ENCODE data around the gene NACC1. TPM values are rescaled to one million over a fixed set of nuclear protein-coding genes. Genes with fewer than 3 reads are reported as not detected.

Gene NACC1
- total RNA-seq, 1 experiment from 2014 or later, result 237 TPM

DNA sequence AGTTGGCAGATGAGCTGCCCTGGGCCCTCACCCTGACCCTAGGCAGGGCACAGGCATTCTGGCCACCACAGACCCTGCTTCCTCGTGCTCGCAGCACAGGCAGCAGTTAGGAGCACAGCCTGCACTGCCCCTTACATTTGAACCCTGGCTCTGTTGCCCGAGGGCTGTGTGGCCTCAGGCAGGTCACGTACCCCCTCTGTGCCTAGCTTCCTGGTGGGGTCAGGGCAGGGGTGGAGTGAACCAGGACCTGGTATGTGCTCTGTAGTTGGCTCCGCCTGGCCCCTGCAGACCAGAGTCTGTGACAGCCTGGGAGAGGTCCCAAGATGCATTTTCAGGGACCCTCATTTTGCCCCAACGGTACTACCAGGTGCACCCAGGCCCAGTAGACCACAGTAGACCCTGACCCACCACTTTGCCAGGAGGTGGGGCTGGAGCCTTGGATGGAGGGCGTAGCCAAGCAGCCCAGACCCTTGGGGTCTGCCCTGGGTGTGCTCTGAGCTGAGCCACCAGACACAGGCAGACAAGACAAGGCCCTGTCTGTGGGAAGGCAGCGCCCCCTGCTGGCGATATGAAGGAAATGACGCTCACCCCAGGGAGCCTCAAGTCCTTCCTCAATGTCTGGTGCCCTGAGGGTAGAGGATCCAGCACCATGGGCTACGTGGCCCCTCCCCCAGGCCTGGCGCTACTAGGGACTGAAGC is 24.5 kb upstream of the NACC1 start (continued):
- TF ChIP-seq, protein P1, sequence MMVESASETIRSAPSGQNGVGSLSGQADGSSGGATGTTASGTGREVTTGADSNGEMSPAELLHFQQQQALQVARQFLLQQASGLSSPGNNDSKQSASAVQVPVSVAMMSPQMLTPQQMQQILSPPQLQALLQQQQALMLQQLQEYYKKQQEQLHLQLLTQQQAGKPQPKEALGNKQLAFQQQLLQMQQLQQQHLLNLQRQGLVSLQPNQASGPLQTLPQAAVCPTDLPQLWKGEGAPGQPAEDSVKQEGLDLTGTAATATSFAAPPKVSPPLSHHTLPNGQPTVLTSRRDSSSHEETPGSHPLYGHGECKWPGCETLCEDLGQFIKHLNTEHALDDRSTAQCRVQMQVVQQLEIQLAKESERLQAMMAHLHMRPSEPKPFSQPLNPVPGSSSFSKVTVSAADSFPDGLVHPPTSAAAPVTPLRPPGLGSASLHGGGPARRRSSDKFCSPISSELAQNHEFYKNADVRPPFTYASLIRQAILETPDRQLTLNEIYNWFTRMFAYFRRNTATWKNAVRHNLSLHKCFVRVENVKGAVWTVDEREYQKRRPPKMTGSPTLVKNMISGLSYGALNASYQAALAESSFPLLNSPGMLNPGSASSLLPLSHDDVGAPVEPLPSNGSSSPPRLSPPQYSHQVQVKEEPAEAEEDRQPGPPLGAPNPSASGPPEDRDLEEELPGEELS (CRISPR knock-in tag; IDR thresholded peaks at IDR 0.05), result no peak
- no peak for TF ChIP-seq GRHL2 (CRISPR knock-in tag; IDR thresholded peaks at IDR 0.05; ENCODE audit: insufficient replicate concordance, severe bottlenecking)
- TF ChIP-seq, protein P2, sequence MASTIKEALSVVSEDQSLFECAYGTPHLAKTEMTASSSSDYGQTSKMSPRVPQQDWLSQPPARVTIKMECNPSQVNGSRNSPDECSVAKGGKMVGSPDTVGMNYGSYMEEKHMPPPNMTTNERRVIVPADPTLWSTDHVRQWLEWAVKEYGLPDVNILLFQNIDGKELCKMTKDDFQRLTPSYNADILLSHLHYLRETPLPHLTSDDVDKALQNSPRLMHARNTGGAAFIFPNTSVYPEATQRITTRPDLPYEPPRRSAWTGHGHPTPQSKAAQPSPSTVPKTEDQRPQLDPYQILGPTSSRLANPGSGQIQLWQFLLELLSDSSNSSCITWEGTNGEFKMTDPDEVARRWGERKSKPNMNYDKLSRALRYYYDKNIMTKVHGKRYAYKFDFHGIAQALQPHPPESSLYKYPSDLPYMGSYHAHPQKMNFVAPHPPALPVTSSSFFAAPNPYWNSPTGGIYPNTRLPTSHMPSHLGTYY (CRISPR knock-in tag; IDR thresholded peaks at IDR 0.05), result no peak
- TF ChIP-seq GTF2I (CRISPR knock-in tag; conservative IDR thresholded peaks at IDR 0.05), result 0 out of 2 replicates have a peak, but pooled peaks have one; percentile 33
- TF ChIP-seq, protein P3, sequence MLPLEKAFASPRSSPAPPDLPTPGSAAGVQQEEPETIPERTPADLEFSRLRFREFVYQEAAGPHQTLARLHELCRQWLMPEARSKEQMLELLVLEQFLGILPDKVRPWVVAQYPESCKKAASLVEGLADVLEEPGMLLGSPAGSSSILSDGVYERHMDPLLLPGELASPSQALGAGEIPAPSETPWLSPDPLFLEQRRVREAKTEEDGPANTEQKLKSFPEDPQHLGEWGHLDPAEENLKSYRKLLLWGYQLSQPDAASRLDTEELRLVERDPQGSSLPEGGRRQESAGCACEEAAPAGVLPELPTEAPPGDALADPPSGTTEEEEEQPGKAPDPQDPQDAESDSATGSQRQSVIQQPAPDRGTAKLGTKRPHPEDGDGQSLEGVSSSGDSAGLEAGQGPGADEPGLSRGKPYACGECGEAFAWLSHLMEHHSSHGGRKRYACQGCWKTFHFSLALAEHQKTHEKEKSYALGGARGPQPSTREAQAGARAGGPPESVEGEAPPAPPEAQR (CRISPR knock-in tag; IDR thresholded peaks at IDR 0.05), result no peak
- TF ChIP-seq, protein P4, sequence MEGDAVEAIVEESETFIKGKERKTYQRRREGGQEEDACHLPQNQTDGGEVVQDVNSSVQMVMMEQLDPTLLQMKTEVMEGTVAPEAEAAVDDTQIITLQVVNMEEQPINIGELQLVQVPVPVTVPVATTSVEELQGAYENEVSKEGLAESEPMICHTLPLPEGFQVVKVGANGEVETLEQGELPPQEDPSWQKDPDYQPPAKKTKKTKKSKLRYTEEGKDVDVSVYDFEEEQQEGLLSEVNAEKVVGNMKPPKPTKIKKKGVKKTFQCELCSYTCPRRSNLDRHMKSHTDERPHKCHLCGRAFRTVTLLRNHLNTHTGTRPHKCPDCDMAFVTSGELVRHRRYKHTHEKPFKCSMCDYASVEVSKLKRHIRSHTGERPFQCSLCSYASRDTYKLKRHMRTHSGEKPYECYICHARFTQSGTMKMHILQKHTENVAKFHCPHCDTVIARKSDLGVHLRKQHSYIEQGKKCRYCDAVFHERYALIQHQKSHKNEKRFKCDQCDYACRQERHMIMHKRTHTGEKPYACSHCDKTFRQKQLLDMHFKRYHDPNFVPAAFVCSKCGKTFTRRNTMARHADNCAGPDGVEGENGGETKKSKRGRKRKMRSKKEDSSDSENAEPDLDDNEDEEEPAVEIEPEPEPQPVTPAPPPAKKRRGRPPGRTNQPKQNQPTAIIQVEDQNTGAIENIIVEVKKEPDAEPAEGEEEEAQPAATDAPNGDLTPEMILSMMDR (IDR thresholded peaks at IDR 0.05), result peak; percentile 100
- TF ChIP-seq TCF7 (CRISPR knock-in tag; IDR thresholded peaks at IDR 0.05; ENCODE audit: low read depth), result no peak
- TF ChIP-seq, protein P5, sequence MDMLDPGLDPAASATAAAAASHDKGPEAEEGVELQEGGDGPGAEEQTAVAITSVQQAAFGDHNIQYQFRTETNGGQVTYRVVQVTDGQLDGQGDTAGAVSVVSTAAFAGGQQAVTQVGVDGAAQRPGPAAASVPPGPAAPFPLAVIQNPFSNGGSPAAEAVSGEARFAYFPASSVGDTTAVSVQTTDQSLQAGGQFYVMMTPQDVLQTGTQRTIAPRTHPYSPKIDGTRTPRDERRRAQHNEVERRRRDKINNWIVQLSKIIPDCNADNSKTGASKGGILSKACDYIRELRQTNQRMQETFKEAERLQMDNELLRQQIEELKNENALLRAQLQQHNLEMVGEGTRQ (CRISPR knock-in tag; IDR thresholded peaks at IDR 0.05), result no peak
- TF ChIP-seq, protein P6, sequence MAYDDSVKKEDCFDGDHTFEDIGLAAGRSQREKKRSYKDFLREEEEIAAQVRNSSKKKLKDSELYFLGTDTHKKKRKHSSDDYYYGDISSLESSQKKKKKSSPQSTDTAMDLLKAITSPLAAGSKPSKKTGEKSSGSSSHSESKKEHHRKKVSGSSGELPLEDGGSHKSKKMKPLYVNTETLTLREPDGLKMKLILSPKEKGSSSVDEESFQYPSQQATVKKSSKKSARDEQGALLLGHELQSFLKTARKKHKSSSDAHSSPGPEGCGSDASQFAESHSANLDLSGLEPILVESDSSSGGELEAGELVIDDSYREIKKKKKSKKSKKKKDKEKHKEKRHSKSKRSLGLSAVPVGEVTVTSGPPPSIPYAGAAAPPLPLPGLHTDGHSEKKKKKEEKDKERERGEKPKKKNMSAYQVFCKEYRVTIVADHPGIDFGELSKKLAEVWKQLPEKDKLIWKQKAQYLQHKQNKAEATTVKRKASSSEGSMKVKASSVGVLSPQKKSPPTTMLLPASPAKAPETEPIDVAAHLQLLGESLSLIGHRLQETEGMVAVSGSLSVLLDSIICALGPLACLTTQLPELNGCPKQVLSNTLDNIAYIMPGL (CRISPR knock-in tag; IDR thresholded peaks at IDR 0.05), result peak; percentile 43; the same call in 1 of the 2 replicates
- TF ChIP-seq, protein P7, sequence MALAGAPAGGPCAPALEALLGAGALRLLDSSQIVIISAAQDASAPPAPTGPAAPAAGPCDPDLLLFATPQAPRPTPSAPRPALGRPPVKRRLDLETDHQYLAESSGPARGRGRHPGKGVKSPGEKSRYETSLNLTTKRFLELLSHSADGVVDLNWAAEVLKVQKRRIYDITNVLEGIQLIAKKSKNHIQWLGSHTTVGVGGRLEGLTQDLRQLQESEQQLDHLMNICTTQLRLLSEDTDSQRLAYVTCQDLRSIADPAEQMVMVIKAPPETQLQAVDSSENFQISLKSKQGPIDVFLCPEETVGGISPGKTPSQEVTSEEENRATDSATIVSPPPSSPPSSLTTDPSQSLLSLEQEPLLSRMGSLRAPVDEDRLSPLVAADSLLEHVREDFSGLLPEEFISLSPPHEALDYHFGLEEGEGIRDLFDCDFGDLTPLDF (CRISPR knock-in tag; IDR thresholded peaks at IDR 0.05), result no peak
- no peak for TF ChIP-seq CREM (CRISPR knock-in tag; IDR thresholded peaks at IDR 0.05)
- TF ChIP-seq, protein P8, sequence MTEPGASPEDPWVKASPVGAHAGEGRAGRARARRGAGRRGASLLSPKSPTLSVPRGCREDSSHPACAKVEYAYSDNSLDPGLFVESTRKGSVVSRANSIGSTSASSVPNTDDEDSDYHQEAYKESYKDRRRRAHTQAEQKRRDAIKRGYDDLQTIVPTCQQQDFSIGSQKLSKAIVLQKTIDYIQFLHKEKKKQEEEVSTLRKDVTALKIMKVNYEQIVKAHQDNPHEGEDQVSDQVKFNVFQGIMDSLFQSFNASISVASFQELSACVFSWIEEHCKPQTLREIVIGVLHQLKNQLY (CRISPR knock-in tag; IDR thresholded peaks at IDR 0.05), result 0 out of 2 replicates have a peak, but pooled peaks have one; percentile 48
- no peak for TF ChIP-seq NR3C1 (CRISPR knock-in tag; conservative IDR thresholded peaks at IDR 0.05; ENCODE audit: low read depth)
- TF ChIP-seq CBFB (CRISPR knock-in tag; IDR thresholded peaks at IDR 0.05; ENCODE audit: low read depth), result no peak
